ENCODE data around the gene EXOC6B. TPM values are rescaled to one million over a fixed set of nuclear protein-coding genes. Genes with fewer than 3 reads are reported as not detected.

Gene EXOC6B
- total RNA-seq, 1 donor from 2014 or later, result 33.0 TPM

DNA sequence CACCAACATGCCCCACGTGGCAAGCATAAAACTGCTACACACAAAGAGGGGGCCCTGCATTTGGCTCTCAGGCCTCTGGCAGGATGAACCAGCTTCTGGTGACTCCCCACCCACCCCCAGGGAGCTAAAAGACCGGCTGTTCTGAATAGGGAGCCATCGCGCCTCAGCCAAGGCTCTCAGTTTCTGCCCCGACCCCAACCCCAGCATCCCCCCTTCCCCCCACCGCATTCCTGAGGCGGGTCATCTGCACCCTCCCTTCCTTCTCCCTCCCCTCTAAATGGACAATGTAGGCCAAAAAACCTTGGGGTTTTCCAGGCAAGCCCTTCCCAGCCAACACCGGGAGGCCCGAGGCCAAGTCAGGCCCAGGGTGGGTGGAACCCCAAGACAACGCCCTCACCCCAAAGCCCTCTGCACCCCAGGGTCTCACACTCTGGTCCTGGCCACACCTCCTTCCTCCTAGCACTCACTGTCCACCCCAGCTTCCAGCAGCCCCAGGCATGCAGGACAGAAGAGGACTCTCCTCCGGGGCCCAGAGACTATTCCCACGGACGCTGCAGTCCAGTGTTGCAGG lies 683.9 kb downstream of the EXOC6B start:
- no peak overlapping the region for H3K4me3 ChIP-seq
- ATAC-seq, result no peak
- H3K4me1 ChIP-seq, result peaks cover 53% of the 10 kb centered on the region

DNA sequence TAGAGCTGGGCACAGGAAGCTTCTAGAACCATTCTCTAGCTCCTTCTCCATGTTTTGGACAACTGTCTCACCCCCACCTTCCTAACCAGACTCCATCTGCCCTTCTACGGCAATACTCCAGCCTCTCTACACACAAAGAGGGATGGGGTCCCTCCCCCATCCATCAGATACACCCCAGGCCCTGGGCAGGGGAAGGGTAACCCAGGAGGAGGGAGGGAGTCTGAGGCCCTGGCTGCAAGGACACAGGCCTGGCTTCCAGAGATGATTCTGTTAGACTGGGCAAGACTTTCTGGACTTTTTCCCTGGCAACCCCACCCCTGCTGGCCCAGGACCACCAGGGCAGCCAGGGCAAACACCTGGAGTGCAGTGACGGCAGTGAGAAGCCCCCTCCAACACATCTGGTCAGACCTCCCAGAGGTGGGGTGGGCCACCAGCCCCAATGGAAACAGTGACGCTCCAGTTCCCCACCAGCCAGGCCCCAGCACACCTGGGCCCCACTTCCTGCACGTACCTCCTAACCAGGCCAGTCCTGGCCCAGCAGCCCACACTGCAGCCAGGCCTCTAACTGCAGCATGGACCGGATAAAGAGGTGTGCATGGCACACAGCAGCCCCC lies 684.7 kb downstream of the EXOC6B start:
- Histone ChIP-seq H3K4me3 (no peak overlapping the region), H3K27ac (no peak overlapping the region), H3K36me3 (no peaks in the 10 kb centered on the region), H3K27me3 (ENCODE audit: low read depth) (peaks cover 38% of the 10 kb centered on the region), H3K9me3 (no peaks in the 10 kb centered on the region), H3K4me1 (peaks cover 48% of the 10 kb centered on the region)
- intact Hi-C loops (cut with DNase I), result no loop called here
- ATAC-seq (no peak), DNase-seq (no peak)
- TF ChIP-seq, protein P1, sequence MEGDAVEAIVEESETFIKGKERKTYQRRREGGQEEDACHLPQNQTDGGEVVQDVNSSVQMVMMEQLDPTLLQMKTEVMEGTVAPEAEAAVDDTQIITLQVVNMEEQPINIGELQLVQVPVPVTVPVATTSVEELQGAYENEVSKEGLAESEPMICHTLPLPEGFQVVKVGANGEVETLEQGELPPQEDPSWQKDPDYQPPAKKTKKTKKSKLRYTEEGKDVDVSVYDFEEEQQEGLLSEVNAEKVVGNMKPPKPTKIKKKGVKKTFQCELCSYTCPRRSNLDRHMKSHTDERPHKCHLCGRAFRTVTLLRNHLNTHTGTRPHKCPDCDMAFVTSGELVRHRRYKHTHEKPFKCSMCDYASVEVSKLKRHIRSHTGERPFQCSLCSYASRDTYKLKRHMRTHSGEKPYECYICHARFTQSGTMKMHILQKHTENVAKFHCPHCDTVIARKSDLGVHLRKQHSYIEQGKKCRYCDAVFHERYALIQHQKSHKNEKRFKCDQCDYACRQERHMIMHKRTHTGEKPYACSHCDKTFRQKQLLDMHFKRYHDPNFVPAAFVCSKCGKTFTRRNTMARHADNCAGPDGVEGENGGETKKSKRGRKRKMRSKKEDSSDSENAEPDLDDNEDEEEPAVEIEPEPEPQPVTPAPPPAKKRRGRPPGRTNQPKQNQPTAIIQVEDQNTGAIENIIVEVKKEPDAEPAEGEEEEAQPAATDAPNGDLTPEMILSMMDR (IDR thresholded peaks at IDR 0.05), result no peak

More for the DNA sequence above, 683.9 kb downstream of the EXOC6B start:
- no peak overlapping the region for H3K27ac ChIP-seq
- TF ChIP-seq, protein P1 (IDR thresholded peaks at IDR 0.05), result no peak
- H3K9me3 ChIP-seq, result no peaks in the 10 kb centered on the region
- intact Hi-C loops (cut with DNase I), result no loop called here
- DNase-seq, result no peak
- no peaks in the 10 kb centered on the region for H3K36me3 ChIP-seq
- peaks cover 46% of the 10 kb centered on the region for H3K27me3 ChIP-seq (ENCODE audit: low read depth)

DNA sequence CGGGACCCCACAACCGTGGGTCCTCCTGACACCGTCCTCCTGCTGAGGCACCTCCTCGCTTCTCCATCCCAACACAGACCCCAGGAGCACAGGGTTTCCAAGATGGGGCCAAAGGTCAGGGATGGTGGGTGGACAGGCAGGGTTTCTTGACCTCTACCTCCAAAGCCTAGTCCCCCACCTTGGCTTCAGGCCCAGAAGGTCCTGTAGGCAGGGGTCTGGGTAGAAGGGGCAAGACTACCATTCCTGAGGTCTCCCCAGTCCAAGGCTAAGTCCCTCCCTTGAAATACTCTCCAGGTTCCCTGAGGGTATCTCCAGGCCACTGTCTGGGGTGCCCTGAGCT lies 685.2 kb downstream of the EXOC6B start:
- H3K36me3 ChIP-seq, result no peaks in the 10 kb centered on the region
- ATAC-seq, result no peak
- no peak for DNase-seq
- H3K27me3 ChIP-seq (ENCODE audit: low read depth), result peaks cover 33% of the 10 kb centered on the region
- H3K4me3 ChIP-seq, result no peak overlapping the region
- peaks cover 43% of the 10 kb centered on the region for H3K4me1 ChIP-seq
- no peaks in the 10 kb centered on the region for H3K9me3 ChIP-seq
- intact Hi-C loops (cut with DNase I), result no loop called here
- TF ChIP-seq, protein P1 (IDR thresholded peaks at IDR 0.05), result no peak
- no peak overlapping the region for H3K27ac ChIP-seq

DNA sequence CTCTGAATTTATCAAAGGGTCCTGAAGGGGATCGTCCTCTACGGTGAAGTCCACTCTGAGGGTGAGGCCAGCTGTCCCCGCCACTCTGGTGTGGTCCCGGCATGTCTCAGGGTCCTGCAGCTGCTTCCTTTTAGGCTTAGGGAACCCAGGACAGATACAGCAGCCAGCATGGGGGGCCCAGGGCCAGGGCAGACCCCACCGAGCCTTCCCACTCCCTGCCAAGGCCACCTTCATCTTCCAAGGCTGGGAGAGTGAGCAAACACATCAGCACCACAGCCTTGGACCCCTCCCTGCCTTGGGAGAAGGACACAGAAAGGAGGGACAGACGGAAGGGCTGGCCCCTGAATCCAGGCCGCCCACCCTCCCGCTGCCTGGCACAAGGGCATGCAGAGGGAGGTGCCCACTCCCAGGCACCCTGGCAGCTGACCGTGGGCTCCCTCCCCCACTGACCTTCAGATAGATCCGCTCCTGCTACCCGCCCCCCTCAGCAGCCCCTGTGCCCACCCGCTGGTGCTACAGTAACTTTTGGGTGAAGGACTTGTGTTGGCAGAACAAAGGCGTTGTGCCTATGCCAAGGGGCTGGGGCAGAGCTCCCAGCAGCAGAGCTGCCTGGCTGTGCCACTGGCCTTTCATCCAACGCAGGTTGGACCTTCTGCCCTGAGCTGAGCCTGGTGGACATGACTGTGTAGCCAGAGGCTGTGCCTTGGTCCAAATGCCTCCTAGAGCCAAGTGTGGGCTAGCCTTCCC lies 685.8 kb downstream of the EXOC6B start:
- H3K9me3 ChIP-seq, result no peaks in the 10 kb centered on the region
- TF ChIP-seq, protein P1 (IDR thresholded peaks at IDR 0.05), result no peak
- H3K36me3 ChIP-seq, result no peaks in the 10 kb centered on the region
- intact Hi-C loops (cut with DNase I), result no loop called here
- H3K27me3 ChIP-seq (ENCODE audit: low read depth), result peaks cover 27% of the 10 kb centered on the region
- peaks cover 38% of the 10 kb centered on the region for H3K4me1 ChIP-seq
- H3K4me3 ChIP-seq, result no peak overlapping the region
- no peak for ATAC-seq
- H3K27ac ChIP-seq, result no peak overlapping the region
- no peak for DNase-seq

DNA sequence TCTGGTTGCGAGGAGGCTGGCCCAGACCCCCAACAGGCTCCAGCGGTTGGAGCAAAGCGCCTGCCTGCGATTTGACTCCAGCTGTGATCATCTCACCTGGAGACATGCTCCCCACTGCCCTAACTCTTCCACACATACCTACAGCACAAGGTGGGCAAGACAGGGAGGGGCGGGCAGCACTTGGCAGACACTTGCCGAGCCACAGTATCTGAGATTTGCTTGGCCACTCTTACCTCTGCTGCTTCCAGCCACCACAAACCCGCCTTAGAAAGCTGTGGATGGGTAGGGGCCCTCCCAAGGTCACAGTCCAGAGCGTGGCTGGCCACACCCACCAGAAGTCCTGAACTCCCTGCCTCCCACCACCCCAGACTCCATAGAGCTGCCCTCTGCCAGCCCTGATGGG lies 686.4 kb downstream of the EXOC6B start:
- Histone ChIP-seq H3K36me3 (no peaks in the 10 kb centered on the region), H3K4me1 (peaks cover 32% of the 10 kb centered on the region), H3K27me3 (ENCODE audit: low read depth) (peaks cover 21% of the 10 kb centered on the region), H3K27ac (no peak overlapping the region), H3K9me3 (no peaks in the 10 kb centered on the region), H3K4me3 (no peak overlapping the region)
- DNase-seq (no peak), ATAC-seq (no peak)
- intact Hi-C loops (cut with DNase I), result no loop called here
- TF ChIP-seq, protein P1 (IDR thresholded peaks at IDR 0.05), result no peak

Measured in lower lobe of right lung (tissue), 2 donors.